GM18517 (cell line): Measurements from ENCODE around the gene APOA1.
"Not testable (repeated sequence)": the region's sequence is repeated elsewhere in the genome, so short reads cannot be mapped to it uniquely, and the experiment has no call there.

Experiments
- ATAC-seq: cut with Tn5 transposase; IDR thresholded peaks from one replicate; pipeline ENCODE4 v1.9.1; 2021; ENCODE audit warnings: mild to moderate bottlenecking, moderate library complexity; ENCODE audit not compliant: unreplicated experiment

APOA1 gene

GRCh38 chr11:116835042-116835772, 2.2 kb downstream of the APOA1 start:
- ATAC-seq = no peak

- ATAC-seq = not testable (repeated sequence)
These were observed 2.8 kb downstream of the APOA1 start for GRCh38 chr11:116834535-116835041.

- ATAC-seq = no peak
These were observed 3.4 kb downstream of the APOA1 start for GRCh38 chr11:116833816-116834534.

- ATAC-seq = no peak
These were observed 4.0 kb downstream of the APOA1 start for GRCh38 chr11:116833491-116833815.

GRCh38 chr11:116832350-116833290, 4.8 kb downstream of the APOA1 start:
- no peak for ATAC-seq

GRCh38 chr11:116831790-116832349, 5.6 kb downstream of the APOA1 start:
- no peak for ATAC-seq

GRCh38 chr11:116830184-116830912, 7.1 kb downstream of the APOA1 start:
- no peak for ATAC-seq

GRCh38 chr11:116829525-116830183, 7.8 kb downstream of the APOA1 start, which contains the start of gene APOC3:
Gene APOC3, plus strand, starts transcription at chr11:116829907. Its CDS starts 676 bp downstream, at chr11:116830583.
- ATAC-seq = no peak

- ATAC-seq = no peak
These were observed 8.5 kb downstream of the APOA1 start for GRCh38 chr11:116828632-116829524.

- ATAC-seq = no peak
These were observed 10.0 kb downstream of the APOA1 start for GRCh38 chr11:116827461-116827860.

- no peak for ATAC-seq
These were observed 10.5 kb downstream of the APOA1 start for GRCh38 chr11:116826751-116827431.

- no peak for ATAC-seq
These were observed 11.3 kb downstream of the APOA1 start for GRCh38 chr11:116825854-116826750.

- ATAC-seq = no peak
These were observed 12.0 kb downstream of the APOA1 start for GRCh38 chr11:116825434-116825833.

GRCh38 chr11:116823031-116823843, 14.2 kb downstream of the APOA1 start, which contains the start of gene APOA4:
Gene APOA4, minus strand, starts transcription at chr11:116823304. Its CDS starts 113 bp downstream, at chr11:116823191.
- no peak for ATAC-seq

- no peak for ATAC-seq
These were observed 14.8 kb downstream of the APOA1 start for GRCh38 chr11:116822575-116822974.
